ENCODE results near the gene TUBB6. TPM values are rescaled to one million over a fixed set of nuclear protein-coding genes. Genes with fewer than 3 reads are reported as not detected.

Gene TUBB6
- total RNA-seq, 1 donor from 2014 or later: 57.2 TPM

GRCh38 chr18:12338382-12338781, 30.3 kb downstream of the TUBB6 start:
- DNase-seq (ENCODE audit: low spot score): no peak

- no peak for DNase-seq (ENCODE audit: low spot score)
Measured at GRCh38 chr18:12340945-12341660, 33.1 kb downstream of the TUBB6 start.

GRCh38 chr18:12342661-12343060, 34.6 kb downstream of the TUBB6 start:
- no peak for DNase-seq (ENCODE audit: low spot score)

- no peak for DNase-seq (ENCODE audit: low spot score)
Measured at GRCh38 chr18:12345491-12346239, 37.6 kb downstream of the TUBB6 start.

GRCh38 chr18:12346240-12346565, 38.2 kb downstream of the TUBB6 start:
- DNase-seq (ENCODE audit: low spot score): no peak

GRCh38 chr18:12347895-12348294, 39.9 kb downstream of the TUBB6 start:
- DNase-seq (ENCODE audit: low spot score): no peak

GRCh38 chr18:12352188-12352587, 44.1 kb downstream of the TUBB6 start:
- DNase-seq (ENCODE audit: low spot score): no peak

GRCh38 chr18:12359515-12359927, 51.5 kb downstream of the TUBB6 start:
- DNase-seq (ENCODE audit: low spot score): no peak

GRCh38 chr18:12361770-12362378, 53.8 kb downstream of the TUBB6 start:
- no peak for DNase-seq (ENCODE audit: low spot score)

- no peak for DNase-seq (ENCODE audit: low spot score)
Measured at GRCh38 chr18:12362473-12363174, 54.6 kb downstream of the TUBB6 start.

GRCh38 chr18:12366379-12366778, 58.3 kb downstream of the TUBB6 start:
- no peak for DNase-seq (ENCODE audit: low spot score)

- DNase-seq (ENCODE audit: low spot score): no peak
Measured at GRCh38 chr18:12366784-12367183, 58.7 kb downstream of the TUBB6 start.

- no peak for DNase-seq (ENCODE audit: low spot score)
Measured at GRCh38 chr18:12369211-12369610, 61.2 kb downstream of the TUBB6 start.

- no peak for DNase-seq (ENCODE audit: low spot score)
Measured at GRCh38 chr18:12371590-12371989, 63.5 kb downstream of the TUBB6 start.

- DNase-seq (ENCODE audit: low spot score): no peak
Measured at GRCh38 chr18:12372406-12372805, 64.4 kb downstream of the TUBB6 start.

GRCh38 chr18:12373116-12373770, 65.2 kb downstream of the TUBB6 start:
- DNase-seq (ENCODE audit: low spot score): no peak

GRCh38 chr18:12373771-12374116, 65.7 kb downstream of the TUBB6 start:
- DNase-seq (ENCODE audit: low spot score): no peak

GRCh38 chr18:12374401-12374800, 66.4 kb downstream of the TUBB6 start:
- no peak for DNase-seq (ENCODE audit: low spot score)
